WTC11 (cell line): Measurements from ENCODE around the gene CH25H. TPM values are rescaled to one million over a fixed set of nuclear protein-coding genes. Genes with fewer than 3 reads are reported as not detected.

Experiments used
- ATAC-seq: fragments of 200-7000 bp; cut with Tn5 transposase; 2 replicates; pipeline ENCODE4 v1.10.0; 2021; ENCODE audit warnings: mild to moderate bottlenecking, moderate library complexity
- CTCF ChIA-PET: fragments of 300-600 bp; sonication (Branson Sonifier 250); formaldehyde crosslinking; loops from one replicate; lab custom pipeline; 2021; ENCODE audit warnings: antibody characterized with exemption; lab: Charles Lee
- POLR2A ChIA-PET: fragments of 350-600 bp; sonication (Branson Sonifier 250); formaldehyde crosslinking; loops from one replicate; lab custom pipeline; 2021; ENCODE audit warnings: antibody characterized with exemption; lab: Charles Lee
- DNase-seq: peaks from one replicate; pipeline ENCODE4 v3.0.0; 2021; ENCODE audit warnings: low spot score
- H3K27ac Mint-ChIP-seq: 2 replicates; pipeline ENCODE4 v1.8.0; 2021; ENCODE audit warnings: mixed read lengths
- H3K27me3 Mint-ChIP-seq: 2 replicates; pipeline ENCODE4 v1.8.0; 2021; ENCODE audit warnings: low read depth, mild to moderate bottlenecking, moderate library complexity, mixed read lengths
- H3K36me3 Mint-ChIP-seq: 2 replicates; pipeline ENCODE4 v1.8.0; 2021; ENCODE audit warnings: mixed read lengths
- H3K4me1 Mint-ChIP-seq: 2 replicates; pipeline ENCODE4 v1.8.0; 2022; ENCODE audit warnings: mixed read lengths
- H3K4me3 Mint-ChIP-seq: 2 replicates; pipeline ENCODE4 v1.8.0; 2021; ENCODE audit warnings: mild to moderate bottlenecking, moderate library complexity, mixed read lengths
- H3K9me3 Mint-ChIP-seq: 2 replicates; pipeline ENCODE4 v1.8.0; 2021; ENCODE audit warnings: mixed read lengths
- ATF1 ChIP-seq: sonication (generic); formaldehyde crosslinking; IDR thresholded peaks from 2 replicates; pipeline ENCODE4 v1.8.1; 2023; ENCODE audit warnings: mild to moderate bottlenecking, moderate library complexity, missing genetic modification reagents
- CTCF ChIP-seq: fragments of 200-600 bp; IDR thresholded peaks from 2 replicates; pipeline ENCODE4 v1.8.0; 2022; ENCODE audit warnings: antibody characterized with exemption
- ELF4 ChIP-seq: sonication (generic); formaldehyde crosslinking; IDR thresholded peaks from 2 replicates; pipeline ENCODE4 v1.8.1; 2022; ENCODE audit warnings: low read depth, mild to moderate bottlenecking, moderate library complexity, missing genetic modification reagents
- GABPB1 ChIP-seq: sonication (generic); formaldehyde crosslinking; IDR thresholded peaks from 2 replicates; pipeline ENCODE4 v1.8.1; 2023; ENCODE audit warnings: mild to moderate bottlenecking, missing genetic modification reagents
- KAT7 ChIP-seq: sonication (generic); formaldehyde crosslinking; IDR thresholded peaks from 2 replicates; pipeline ENCODE4 v1.8.1; 2023; ENCODE audit warnings: missing genetic modification reagents, mild to moderate bottlenecking, borderline replicate concordance
- MLX ChIP-seq: sonication (generic); formaldehyde crosslinking; IDR thresholded peaks from 2 replicates; pipeline ENCODE4 v1.8.1; 2023; ENCODE audit warnings: mild to moderate bottlenecking, missing genetic modification reagents, moderate library complexity
- MXD4 ChIP-seq: fragments of 250-450 bp; sonication (Bioruptor Pico); IDR thresholded peaks from 2 replicates; pipeline ENCODE4 v1.8.0; 2021; ENCODE audit warnings: mild to moderate bottlenecking, moderate library complexity, borderline replicate concordance
- SMAD3 ChIP-seq: sonication (generic); formaldehyde crosslinking; IDR thresholded peaks from 2 replicates; pipeline ENCODE4 v1.8.0; 2022; ENCODE audit warnings: missing genetic modification reagents, mild to moderate bottlenecking, borderline replicate concordance
- ZNF263 ChIP-seq: sonication (generic); formaldehyde crosslinking; IDR thresholded peaks from 2 replicates; pipeline ENCODE4 v1.8.1; 2022; ENCODE audit warnings: low read depth, mild to moderate bottlenecking, moderate library complexity, missing genetic modification reagents
- ZNF416 ChIP-seq: fragments of 250-450 bp; sonication (Bioruptor Pico); IDR thresholded peaks from 2 replicates; pipeline ENCODE4 v1.9.0; 2021; ENCODE audit warnings: mild to moderate bottlenecking, inconsistent platforms
- total RNA-seq: library from RNA; stranded (reverse); gene quantifications from 3 replicates; pipeline ENCODE4 v1.2.3, GENCODE V29; 2021
- TF ChIP-seq, protein P1 (sequence below): sonication (generic); formaldehyde crosslinking; IDR thresholded peaks from 2 replicates; pipeline ENCODE4 v1.8.0; 2022; ENCODE audit warnings: mild to moderate bottlenecking, missing genetic modification reagents
- TF ChIP-seq, protein P2 (sequence below): fragments of 250-450 bp; sonication (Bioruptor Pico); IDR thresholded peaks from 2 replicates; pipeline ENCODE4 v1.9.0; 2021; ENCODE audit warnings: mild to moderate bottlenecking

CH25H gene
- total RNA-seq, 1 experiment from 2014 or later: not detected

- CTCF ChIA-PET: interaction anchor here (0.6 to 2.0 kb wide), 6 partner anchors 33 to 281 kb away, joined by 3 to 10 read pairs (median 5); partner anchors contain the start of gene LIPA
- Mint-ChIP-seq H3K9me3 (no peaks in the 10 kb centered on the region), H3K27me3 (peaks cover 4% of the 10 kb centered on the region; the same call in 1 of the 2 replicates), H3K36me3 (no peaks in the 10 kb centered on the region), H3K4me1 (no peaks in the 10 kb centered on the region; the same call in 1 of the 2 replicates), H3K4me3 (no peak overlapping the region), H3K27ac (no peak overlapping the region)
- peak; percentile 48; the same call in 1 of the 2 replicates for ATAC-seq
- no peak for DNase-seq
- POLR2A ChIA-PET: no interaction called here
- TF ChIP-seq CTCF: peak; percentile 28; the same call in 1 of the 2 replicates
- TF ChIP-seq MXD4 (CRISPR knock-in tag): no peak
These were observed 6.2 kb upstream of the CH25H start for GRCh38 chr10:89213191-89213808.

DNA sequence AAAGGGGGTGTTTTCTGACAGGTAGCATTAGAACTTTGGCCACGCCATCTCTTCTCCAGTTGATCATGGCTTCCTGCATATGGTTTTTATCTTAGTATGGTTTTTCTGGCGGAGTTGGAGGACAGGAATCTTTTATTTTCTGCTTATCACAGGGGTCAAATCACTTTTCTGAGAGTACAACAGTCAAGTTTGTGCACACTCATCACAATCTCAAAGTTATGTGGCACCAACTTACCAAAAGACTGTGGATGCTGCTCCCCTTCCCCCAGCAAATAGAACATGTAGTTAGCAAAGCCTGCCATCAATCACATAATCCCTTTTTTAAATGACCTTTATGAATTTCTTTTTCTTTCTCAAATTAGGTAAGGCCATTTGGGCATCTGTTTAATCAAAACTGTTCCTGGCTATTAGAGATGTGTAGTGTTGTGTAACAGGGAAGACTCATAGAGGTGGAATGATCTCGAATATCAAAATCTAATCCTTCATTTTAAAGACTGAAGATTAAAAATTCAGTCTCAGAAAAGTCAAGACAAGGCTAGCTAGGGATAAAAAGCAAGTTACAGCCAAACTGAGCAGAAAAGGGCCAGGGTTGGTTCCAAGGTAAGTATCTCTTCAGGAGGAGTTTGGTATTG, 3.8 kb upstream of the CH25H start:
- DNase-seq: no peak
- CTCF ChIA-PET: interaction anchor here (1.0 kb wide), 1 partner anchor 276 kb away, joined by 3 read pairs; no protein-coding TSS in a partner anchor
- TF ChIP-seq ELF4 (CRISPR knock-in tag) (no peak), SMAD3 (no peak), GABPB1 (CRISPR knock-in tag) (no peak), CTCF (no peak), MLX (CRISPR knock-in tag) (no peak)
- TF ChIP-seq, protein P1, sequence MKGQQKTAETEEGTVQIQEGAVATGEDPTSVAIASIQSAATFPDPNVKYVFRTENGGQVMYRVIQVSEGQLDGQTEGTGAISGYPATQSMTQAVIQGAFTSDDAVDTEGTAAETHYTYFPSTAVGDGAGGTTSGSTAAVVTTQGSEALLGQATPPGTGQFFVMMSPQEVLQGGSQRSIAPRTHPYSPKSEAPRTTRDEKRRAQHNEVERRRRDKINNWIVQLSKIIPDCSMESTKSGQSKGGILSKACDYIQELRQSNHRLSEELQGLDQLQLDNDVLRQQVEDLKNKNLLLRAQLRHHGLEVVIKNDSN: no peak
- TF ChIP-seq, all 79 proteins: peak for 0
- Mint-ChIP-seq H3K4me3 (no peak overlapping the region), H3K27ac (no peak overlapping the region), H3K36me3 (no peaks in the 10 kb centered on the region), H3K4me1 (peaks cover 14% of the 10 kb centered on the region), H3K9me3 (no peaks in the 10 kb centered on the region), H3K27me3 (peaks cover 4% of the 10 kb centered on the region; the same call in 1 of the 2 replicates)
- no peak for ATAC-seq
- POLR2A ChIA-PET: no interaction called here

DNA sequence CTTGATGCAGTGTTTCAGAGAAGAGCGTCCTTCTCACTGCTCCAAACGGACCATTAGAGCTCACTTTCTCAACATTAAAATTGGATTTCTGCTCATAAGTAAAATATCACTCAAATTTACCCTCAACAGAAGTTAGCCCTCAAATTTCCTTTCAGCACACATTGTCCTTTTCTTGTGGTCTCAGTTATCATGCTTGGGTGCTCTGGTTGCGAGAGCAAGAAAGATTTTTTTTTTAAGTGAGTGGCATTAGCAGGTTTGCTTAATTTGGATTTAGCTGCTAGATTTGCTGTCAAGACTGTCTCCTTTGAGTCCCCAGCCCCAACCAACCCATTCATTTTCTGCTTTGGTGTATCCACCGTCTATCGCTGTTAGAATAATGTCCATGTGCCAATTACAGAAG, 2.6 kb upstream of the CH25H start:
- no peak for DNase-seq
- H3K4me3 Mint-ChIP-seq: no peak overlapping the region
- no peaks in the 10 kb centered on the region for H3K9me3 Mint-ChIP-seq
- H3K27me3 Mint-ChIP-seq: peaks cover 4% of the 10 kb centered on the region; the same call in 1 of the 2 replicates
- POLR2A ChIA-PET: no interaction called here
- TF ChIP-seq ZNF263 (CRISPR knock-in tag) (no peak), ATF1 (CRISPR knock-in tag) (no peak), ZNF416 (CRISPR knock-in tag) (no peak), KAT7 (CRISPR knock-in tag) (no peak)
- TF ChIP-seq, protein P2, sequence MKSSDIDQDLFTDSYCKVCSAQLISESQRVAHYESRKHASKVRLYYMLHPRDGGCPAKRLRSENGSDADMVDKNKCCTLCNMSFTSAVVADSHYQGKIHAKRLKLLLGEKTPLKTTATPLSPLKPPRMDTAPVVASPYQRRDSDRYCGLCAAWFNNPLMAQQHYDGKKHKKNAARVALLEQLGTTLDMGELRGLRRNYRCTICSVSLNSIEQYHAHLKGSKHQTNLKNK: no peak
- no peaks in the 10 kb centered on the region for H3K36me3 Mint-ChIP-seq
- CTCF ChIA-PET: interaction anchor here (2.0 kb wide), 1 partner anchor 277 kb away, joined by 7 read pairs; no protein-coding TSS in a partner anchor
- H3K27ac Mint-ChIP-seq: no peak overlapping the region
- ATAC-seq: no peak
- peaks cover 20% of the 10 kb centered on the region for H3K4me1 Mint-ChIP-seq
